Body of pancreas (tissue), 4 donors: Measurements from ENCODE around the gene EPG5. TPM values are rescaled to one million over a fixed set of nuclear protein-coding genes. Genes with fewer than 3 reads are reported as not detected.
A peak's percentile ranks its signal among the peaks of the same experiment; 100 is the strongest.

Experiments used
- ATAC-seq: fragments of 150-250 bp; one replicate; pipeline ENCODE4 v1.9.1; 2016
- DNase-seq, 4 donors: peaks; one replicate each; pipeline ENCODE4 v3.0.0-alpha.2; 2019
- H3K27ac ChIP-seq, 4 donors: fragments of 200-600 bp; sonication (generic); 1 replicate in 3 of 4; 2 replicates in 1 of 4; pipeline versions ENCODE4 v1.5.1 to v1.6.1; 2016 to 2019; ENCODE audit warnings: mild to moderate bottlenecking in 1 of 4, mixed read lengths in 1 of 4, moderate library complexity in 1 of 4
- H3K27me3 ChIP-seq, 2 donors: fragments of 200-600 bp; sonication (generic); one replicate each; pipeline ENCODE4 v1.6.0; 2016; ENCODE audit warnings: mild to moderate bottlenecking in 1 of 2
- H3K36me3 ChIP-seq, 2 donors: fragments of 200-600 bp; sonication (generic); replicated peaks in 1 of 2; 2 replicates each; pipeline ENCODE4 v1.5.1; 2016; ENCODE audit warnings: low read depth in 2 of 2; ENCODE audit not compliant: insufficient read depth in 1 of 2
- H3K4me1 ChIP-seq: fragments of 200-600 bp; sonication (generic); one replicate; pipeline ENCODE4 v1.6.0; 2016
- H3K4me3 ChIP-seq, 2 donors: fragments of 200-600 bp; sonication (generic); 1 replicate in 1 of 2; 2 replicates in 1 of 2; pipeline ENCODE4 v1.5.1; 2016 to 2019
- H3K9me3 ChIP-seq, 3 donors: fragments of 200-600 bp; sonication (generic); 1 replicate in 2 of 3; 2 replicates in 1 of 3; pipeline ENCODE4 v1.5.1; 2016
- POLR2A ChIP-seq, 3 donors: fragments of 450-650 bp; IDR thresholded peaks; one replicate each; pipeline ENCODE4 v1.6.1; 2016; ENCODE audit warnings: antibody characterized with exemption in 3 of 3, mild to moderate bottlenecking in 2 of 3
- WGBS, 2 donors: methylation state at CpG; one replicate each; pipeline ENCODE4 v1.1.5; 2017; 5-methylcytosine and 5-hydroxymethylcytosine counted together
- intact Hi-C: fragments of 100-400 bp; cut with DNase I; formaldehyde crosslinking; loops from one replicate; pipeline ENCODE4 v1.15.1; 2023
- total RNA-seq, 2 donors: library from RNA; depleted of rRNA; stranded (reverse); fragments of >200 nt; gene quantifications; one replicate each; pipeline ENCODE4 v1.1.0, GENCODE V29; 2016
- TF ChIP-seq, protein P1 (sequence below), 7 experiments: fragments of 450-650 bp in 4 of 7; fragments of 200-600 bp in 3 of 7; sonication (generic) in 3 of 7; IDR thresholded peaks; one replicate each; pipeline ENCODE4 v1.5.1; 2016 to 2019; ENCODE audit warnings: antibody characterized with exemption in 7 of 7

The EPG5 gene
- total RNA-seq, 2 donors from 2014 or later, result 13.2 to 14.5 TPM

DNA sequence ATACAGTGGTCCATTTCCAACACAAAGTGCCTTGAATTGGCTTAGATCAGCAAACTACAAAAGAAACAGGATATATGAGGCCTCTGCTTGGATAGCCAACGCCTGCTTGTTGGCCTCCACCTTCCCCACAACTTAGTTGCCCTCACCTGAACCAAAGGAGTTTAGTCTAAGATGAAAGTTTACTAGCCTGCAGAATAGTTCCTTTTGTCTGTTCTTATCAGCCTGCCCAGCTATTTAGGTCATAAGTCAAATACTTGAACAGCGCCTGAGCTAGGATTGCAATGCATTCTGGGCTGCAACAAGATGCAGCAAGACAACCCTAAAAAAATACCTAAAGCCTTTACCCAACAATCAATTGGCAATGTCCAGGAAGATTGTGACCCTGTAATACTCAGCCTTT lies 13.1 kb upstream of the EPG5 start:
- Histone ChIP-seq H3K27me3 (no peaks in the 10 kb centered on the region), H3K9me3 (no peaks in the 10 kb centered on the region), H3K36me3 (no peaks in the 10 kb centered on the region), H3K4me3 (no peak overlapping the region), H3K27ac (no peak overlapping the region), H3K4me1 (peaks cover 14% of the 10 kb centered on the region)
- 55 to 74% methylated on average over 2 of the region's 2 CpGs for WGBS, 2 donors
- DNase-seq (no peak), ATAC-seq (no peak)
- TF ChIP-seq, protein P1, sequence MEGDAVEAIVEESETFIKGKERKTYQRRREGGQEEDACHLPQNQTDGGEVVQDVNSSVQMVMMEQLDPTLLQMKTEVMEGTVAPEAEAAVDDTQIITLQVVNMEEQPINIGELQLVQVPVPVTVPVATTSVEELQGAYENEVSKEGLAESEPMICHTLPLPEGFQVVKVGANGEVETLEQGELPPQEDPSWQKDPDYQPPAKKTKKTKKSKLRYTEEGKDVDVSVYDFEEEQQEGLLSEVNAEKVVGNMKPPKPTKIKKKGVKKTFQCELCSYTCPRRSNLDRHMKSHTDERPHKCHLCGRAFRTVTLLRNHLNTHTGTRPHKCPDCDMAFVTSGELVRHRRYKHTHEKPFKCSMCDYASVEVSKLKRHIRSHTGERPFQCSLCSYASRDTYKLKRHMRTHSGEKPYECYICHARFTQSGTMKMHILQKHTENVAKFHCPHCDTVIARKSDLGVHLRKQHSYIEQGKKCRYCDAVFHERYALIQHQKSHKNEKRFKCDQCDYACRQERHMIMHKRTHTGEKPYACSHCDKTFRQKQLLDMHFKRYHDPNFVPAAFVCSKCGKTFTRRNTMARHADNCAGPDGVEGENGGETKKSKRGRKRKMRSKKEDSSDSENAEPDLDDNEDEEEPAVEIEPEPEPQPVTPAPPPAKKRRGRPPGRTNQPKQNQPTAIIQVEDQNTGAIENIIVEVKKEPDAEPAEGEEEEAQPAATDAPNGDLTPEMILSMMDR (IDR thresholded peaks at IDR 0.05), result no peak
- no peak for TF ChIP-seq POLR2A (IDR thresholded peaks at IDR 0.05)
- intact Hi-C loops, result loop anchor here (10.0 kb wide), 1 partner anchor 85 kb away; no protein-coding TSS in a partner anchor

DNA sequence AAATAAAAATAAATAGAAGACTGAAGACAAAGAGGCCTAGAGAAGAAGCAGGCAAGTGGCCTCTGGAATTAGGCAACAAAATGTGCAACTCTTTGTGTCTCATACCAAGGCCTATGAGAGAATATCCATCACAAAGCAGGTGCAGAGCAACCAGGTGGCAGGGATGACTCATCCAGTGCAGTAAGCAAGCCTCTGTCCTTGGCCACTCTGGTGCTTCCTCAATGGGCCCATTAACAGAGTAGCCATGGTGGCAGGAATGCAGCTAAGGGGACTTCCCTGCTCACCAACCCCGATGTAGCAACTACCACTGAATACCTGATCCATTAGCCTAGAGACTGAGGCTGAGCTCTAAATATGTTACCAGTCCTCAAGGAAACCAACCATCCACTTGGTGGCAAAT lies 11.0 kb upstream of the EPG5 start:
- TF ChIP-seq POLR2A (IDR thresholded peaks at IDR 0.05), result peak in 1 of 3 donors; percentile 9
- TF ChIP-seq, protein P1 (IDR thresholded peaks at IDR 0.05), result peak in 1 of 7 experiments; percentile 1
- Histone ChIP-seq H3K9me3 (no peaks in the 10 kb centered on the region), H3K4me3 (no peak overlapping the region), H3K4me1 (peaks cover 22% of the 10 kb centered on the region), H3K27ac (peak overlapping the region in 3 of 4 donors; percentile 29 to 75 (median 56)), H3K36me3 (no peaks in the 10 kb centered on the region), H3K27me3 (no peaks in the 10 kb centered on the region)
- DNase-seq (peak; percentile 65 to 86 (median 75)), ATAC-seq (peak; percentile 92)
- WGBS, 2 donors, result 36 to 44% methylated on average over 1 of the region's 1 CpG
- intact Hi-C loops, result loop anchor here (10.0 kb wide), 1 partner anchor 293 kb away; no protein-coding TSS in a partner anchor

GRCh38 chr18:45976974-45977373 lies 9.8 kb upstream of the EPG5 start:
- 84 to 89% methylated on average over 5 of the region's 5 CpGs for WGBS, 2 donors
- H3K27me3 ChIP-seq, result no peaks in the 10 kb centered on the region
- no peak overlapping the region for H3K4me3 ChIP-seq
- H3K27ac ChIP-seq, result peak overlapping the region in 1 of 4 donors; percentile 54
- TF ChIP-seq POLR2A (IDR thresholded peaks at IDR 0.05), result no peak
- TF ChIP-seq, protein P1 (IDR thresholded peaks at IDR 0.05), result no peak
- peaks cover 22% of the 10 kb centered on the region for H3K4me1 ChIP-seq
- DNase-seq (no peak), ATAC-seq (no peak)
- intact Hi-C loops, result loop anchor here (10.0 kb wide), 1 partner anchor 292 kb away; no protein-coding TSS in a partner anchor
- H3K9me3 ChIP-seq, result no peaks in the 10 kb centered on the region
- no peaks in the 10 kb centered on the region for H3K36me3 ChIP-seq

DNA sequence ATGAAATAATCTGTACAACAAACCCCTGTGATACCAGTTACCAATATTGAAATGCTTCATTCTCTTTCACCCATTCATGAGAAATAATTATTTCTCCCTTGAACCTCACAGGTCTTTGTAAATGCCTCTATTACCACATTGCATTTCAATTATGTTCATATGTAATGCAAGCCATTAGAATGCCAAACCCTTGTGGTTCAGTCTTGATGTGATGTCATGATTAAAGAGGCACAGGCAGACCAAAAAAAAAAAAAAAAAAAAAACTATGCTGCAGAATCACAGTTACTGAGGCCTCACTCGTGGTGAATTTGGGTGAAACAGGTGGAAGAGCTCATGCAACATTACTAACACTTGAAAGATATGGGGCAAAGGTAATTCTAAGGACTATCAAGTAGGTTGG lies 9.4 kb upstream of the EPG5 start:
- 29 to 33% methylated on average over 1 of the region's 1 CpG for WGBS, 2 donors
- no peak for DNase-seq
- intact Hi-C loops, result loop anchor here (10.0 kb wide), 1 partner anchor 292 kb away; no protein-coding TSS in a partner anchor

More for the DNA sequence above, 9.4 kb upstream of the EPG5 start:
- no peak overlapping the region for H3K4me3 ChIP-seq
- TF ChIP-seq, protein P1 (IDR thresholded peaks at IDR 0.05), result no peak
- TF ChIP-seq POLR2A (IDR thresholded peaks at IDR 0.05), result no peak
- H3K27me3 ChIP-seq, result no peaks in the 10 kb centered on the region
- peaks cover 22% of the 10 kb centered on the region for H3K4me1 ChIP-seq
- H3K9me3 ChIP-seq, result no peaks in the 10 kb centered on the region
- no peak overlapping the region for H3K27ac ChIP-seq
- no peak for ATAC-seq
- no peaks in the 10 kb centered on the region for H3K36me3 ChIP-seq
